ENCODE measurements around the gene CLCF1.
"Not testable (repeated sequence)": the region's sequence is repeated elsewhere in the genome, so short reads cannot be mapped to it uniquely, and the experiment has no call there.

Gene CLCF1

GRCh38 chr11:67408437-67409200, 35.2 kb upstream of the CLCF1 start:
- peak; percentile 58 for DNase-seq

GRCh38 chr11:67407688-67408163, 34.3 kb upstream of the CLCF1 start:
- no peak for DNase-seq

GRCh38 chr11:67406969-67407687, 33.7 kb upstream of the CLCF1 start:
- DNase-seq: peak; percentile 58

- no peak for DNase-seq
Measured at GRCh38 chr11:67406420-67406968, 33.1 kb upstream of the CLCF1 start.

- DNase-seq: no peak
Measured at GRCh38 chr11:67405688-67406339, 32.4 kb upstream of the CLCF1 start.

- peak; percentile 50 for DNase-seq
Measured at GRCh38 chr11:67405196-67405567, 31.8 kb upstream of the CLCF1 start.

GRCh38 chr11:67404515-67405195, 31.3 kb upstream of the CLCF1 start:
- DNase-seq: peak; percentile 77

- not testable (repeated sequence) for DNase-seq
Measured at GRCh38 chr11:67403085-67403484, 29.7 kb upstream of the CLCF1 start.

- not testable (repeated sequence) for DNase-seq
Measured at GRCh38 chr11:67402192-67402839, 28.9 kb upstream of the CLCF1 start.

- peak; percentile 94 for DNase-seq
Measured at GRCh38 chr11:67401495-67402191, 28.2 kb upstream of the CLCF1 start, which contains the start of gene PPP1CA. PPP1CA (minus strand) TSS chr11:67401858; CDS start chr11:67401782, 76 bp downstream.

GRCh38 chr11:67400942-67401494, 27.6 kb upstream of the CLCF1 start:
- no peak for DNase-seq

- DNase-seq: no peak
Measured at GRCh38 chr11:67400251-67400941, 27.0 kb upstream of the CLCF1 start.

GRCh38 chr11:67398661-67399563, 25.5 kb upstream of the CLCF1 start:
- DNase-seq: no peak

GRCh38 chr11:67397986-67398660, 24.7 kb upstream of the CLCF1 start:
- no peak for DNase-seq

GRCh38 chr11:67397536-67397935, 24.1 kb upstream of the CLCF1 start:
- no peak for DNase-seq

- no peak for DNase-seq
Measured at GRCh38 chr11:67396587-67397389, 23.4 kb upstream of the CLCF1 start.

- no peak for DNase-seq
Measured at GRCh38 chr11:67396259-67396581, 22.8 kb upstream of the CLCF1 start.

Measured in CD4-positive, alpha-beta T cell treated with Interleukin-17A for 4 hours (primary cell).